HG03175 (cell line): ENCODE measurements around the gene EID3.
"Not testable (repeated sequence)": the region's sequence is repeated elsewhere in the genome, so short reads cannot be mapped to it uniquely, and the experiment has no call there.

Experiments
- ATAC-seq: cut with Tn5 transposase; IDR thresholded peaks from one replicate; pipeline ENCODE4 v1.9.1; 2021; ENCODE audit warnings: mild to moderate bottlenecking, moderate library complexity; ENCODE audit not compliant: unreplicated experiment

The EID3 gene

GRCh38 chr12:104310751-104311633 lies 7.5 kb downstream of the EID3 start:
- no peak for ATAC-seq

DNA sequence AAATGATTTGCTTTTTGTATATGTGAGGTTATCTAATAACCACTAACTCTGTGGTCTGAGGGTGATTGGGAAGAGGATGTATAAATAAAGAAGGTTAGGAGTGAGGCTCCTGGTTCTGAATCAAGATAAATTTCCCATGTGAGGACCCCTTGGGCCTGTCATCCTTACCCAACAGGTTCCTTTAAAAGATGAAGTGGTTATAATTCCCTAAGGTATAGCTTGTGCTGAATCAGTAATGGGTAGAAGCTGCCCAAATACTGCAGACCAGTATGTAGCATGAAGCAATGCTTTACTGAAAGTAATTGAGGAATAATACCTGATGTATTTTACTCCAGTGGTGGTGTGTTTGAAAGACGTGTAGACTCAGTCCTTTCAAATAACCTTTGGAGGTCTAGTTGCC lies 8.7 kb downstream of the EID3 start:
- ATAC-seq, result no peak

DNA sequence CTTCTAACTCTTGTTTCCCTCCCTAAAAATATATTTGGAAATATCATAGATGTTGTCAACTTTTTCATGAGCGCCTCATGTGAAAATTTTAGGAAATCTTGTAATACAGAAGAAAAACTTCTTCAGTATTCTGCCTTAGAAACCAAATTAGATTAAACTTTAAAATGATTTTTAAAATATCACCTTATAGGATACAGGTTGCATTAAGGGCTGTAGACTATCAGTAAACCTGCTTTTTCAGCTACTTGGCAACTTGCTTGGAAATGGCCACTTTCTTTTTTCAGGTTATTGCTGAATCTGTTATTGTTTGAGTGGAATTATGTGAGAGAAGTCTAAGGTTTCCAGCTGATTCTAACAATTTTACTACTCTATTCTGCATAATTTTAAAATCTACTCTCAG lies 9.1 kb downstream of the EID3 start:
- no peak for ATAC-seq

GRCh38 chr12:104313568-104314241 lies 10.2 kb downstream of the EID3 start:
- ATAC-seq, result no peak

- ATAC-seq, result no peak
Measured at GRCh38 chr12:104314242-104314614, 10.7 kb downstream of the EID3 start.

DNA sequence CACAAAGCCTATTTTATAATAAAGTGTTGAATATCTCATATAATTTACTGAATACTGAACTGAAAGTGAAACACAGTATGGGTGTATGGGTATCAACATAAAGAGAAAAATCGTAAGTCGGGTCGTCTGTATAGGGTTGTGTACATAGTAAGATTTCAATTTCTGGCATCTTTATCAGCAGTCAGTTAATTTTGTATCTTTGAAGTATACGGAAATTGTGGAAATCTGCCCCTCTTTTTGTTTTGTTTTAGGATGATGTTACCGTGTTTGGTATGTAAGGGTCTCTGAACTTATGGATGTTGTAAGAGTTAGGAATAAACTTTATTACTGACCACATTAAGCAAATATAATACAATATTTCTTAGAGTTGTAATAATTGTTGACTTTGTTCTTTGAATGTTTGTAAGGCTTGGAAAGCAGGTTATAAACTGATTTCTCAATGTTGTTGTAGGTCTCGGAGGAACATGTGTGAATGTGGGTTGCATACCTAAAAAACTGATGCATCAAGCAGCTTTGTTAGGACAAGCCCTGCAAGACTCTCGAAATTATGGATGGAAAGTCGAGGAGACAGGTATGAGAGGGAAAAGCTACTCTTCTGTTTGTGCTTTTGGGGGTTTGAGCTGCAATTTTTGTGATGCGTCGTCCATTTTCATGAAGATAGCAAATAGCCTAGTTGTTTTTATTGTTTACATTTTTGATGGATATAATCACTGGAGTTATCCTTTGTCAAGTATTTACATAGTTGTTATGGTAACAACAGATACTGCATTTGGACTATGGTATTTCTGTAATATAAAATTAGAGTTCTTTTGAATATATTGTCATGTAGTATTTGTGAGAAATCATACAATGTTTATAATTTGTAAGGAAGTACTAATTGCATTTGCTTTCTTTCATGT lies 12.0 kb downstream of the EID3 start:
- no peak for ATAC-seq

GRCh38 chr12:104316936-104317335 lies 13.4 kb downstream of the EID3 start:
- ATAC-seq, result no peak

GRCh38 chr12:104317538-104318210 lies 14.1 kb downstream of the EID3 start:
- ATAC-seq, result no peak

DNA sequence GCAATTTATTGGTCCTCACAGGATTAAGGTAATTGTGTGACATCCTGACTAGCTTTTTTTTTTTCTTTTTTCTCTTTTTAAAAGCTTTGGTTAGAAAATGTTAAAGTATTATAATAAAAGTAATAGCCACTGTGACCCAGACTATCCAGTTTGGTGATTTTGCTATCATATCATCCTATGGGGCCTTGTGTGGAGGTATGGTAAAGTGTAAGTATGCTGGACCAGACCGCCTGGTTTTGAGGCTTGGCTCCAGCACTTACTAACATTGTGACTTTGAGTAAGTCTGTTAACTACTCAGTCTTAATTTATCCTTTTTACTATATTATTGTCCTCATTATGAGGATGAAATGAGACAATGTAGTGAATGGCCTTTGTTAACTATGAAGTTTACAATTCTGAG lies 15.5 kb downstream of the EID3 start:
- no peak for ATAC-seq

GRCh38 chr12:104319918-104320626 lies 16.5 kb downstream of the EID3 start:
- no peak for ATAC-seq

- ATAC-seq, result no peak
Measured at GRCh38 chr12:104320627-104321024, 17.1 kb downstream of the EID3 start.

DNA sequence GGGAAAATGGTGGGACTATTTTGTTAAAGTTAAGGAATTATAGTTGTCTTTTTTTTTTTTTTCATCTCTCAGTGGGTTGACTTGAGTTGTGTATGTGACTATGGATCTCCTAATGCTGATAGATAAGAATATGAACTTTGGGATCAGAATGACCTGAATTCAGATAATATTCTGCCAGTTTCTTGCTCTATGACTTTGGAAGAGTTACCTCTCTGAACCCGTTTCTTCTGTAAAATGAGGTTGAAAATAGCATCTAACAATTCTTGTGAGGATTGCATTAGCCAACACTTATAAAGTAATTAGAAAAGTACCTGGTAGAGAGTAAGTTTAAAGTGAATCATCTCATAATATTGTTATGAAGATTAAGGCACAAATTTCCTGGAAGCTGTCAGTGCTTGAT lies 18.4 kb downstream of the EID3 start:
- no peak for ATAC-seq

- ATAC-seq, result not testable (repeated sequence)
Measured at GRCh38 chr12:104322533-104322932, 19.0 kb downstream of the EID3 start.

DNA sequence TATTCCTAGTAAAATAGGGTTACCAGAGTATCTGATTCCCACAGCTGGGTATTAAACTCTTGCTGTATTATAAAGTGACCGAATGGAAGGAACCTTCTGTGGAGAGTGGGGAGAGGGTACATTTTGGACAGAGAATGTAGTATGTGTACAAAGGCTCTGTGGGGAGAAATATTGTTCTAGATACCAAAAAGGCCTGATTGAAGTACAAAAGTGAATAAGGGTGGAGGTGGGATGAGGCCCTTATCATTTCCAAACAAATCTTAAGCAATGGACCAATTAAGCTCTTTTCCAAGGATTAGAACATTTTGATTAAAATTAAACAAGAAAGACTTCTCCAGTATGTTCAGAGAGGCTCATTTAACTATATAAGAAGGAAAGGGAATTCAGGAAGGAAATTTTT lies 20.4 kb downstream of the EID3 start:
- no peak for ATAC-seq

- ATAC-seq, result not testable (repeated sequence)
Measured at GRCh38 chr12:104328278-104328677, 24.7 kb downstream of the EID3 start.

GRCh38 chr12:104328790-104329189 lies 25.3 kb downstream of the EID3 start:
- no peak for ATAC-seq

GRCh38 chr12:104329707-104330532 lies 26.4 kb downstream of the EID3 start:
- ATAC-seq, result no peak

DNA sequence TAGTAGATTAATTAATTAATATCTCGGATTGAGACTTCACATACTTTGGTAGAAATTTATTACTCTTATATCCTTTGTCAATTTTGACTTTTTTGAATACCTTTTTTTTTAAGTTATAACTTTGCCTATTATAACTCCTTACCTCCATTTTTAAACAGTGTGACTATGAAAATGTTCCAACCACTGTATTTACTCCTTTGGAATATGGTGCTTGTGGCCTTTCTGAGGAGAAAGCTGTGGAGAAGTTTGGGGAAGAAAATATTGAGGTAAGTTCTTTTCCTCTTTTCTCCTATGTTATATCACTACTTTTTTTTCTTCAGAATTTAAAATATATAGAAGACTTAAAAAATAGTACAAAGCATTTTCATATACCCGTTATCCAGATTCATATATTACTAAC lies 27.8 kb downstream of the EID3 start:
- ATAC-seq, result no peak

DNA sequence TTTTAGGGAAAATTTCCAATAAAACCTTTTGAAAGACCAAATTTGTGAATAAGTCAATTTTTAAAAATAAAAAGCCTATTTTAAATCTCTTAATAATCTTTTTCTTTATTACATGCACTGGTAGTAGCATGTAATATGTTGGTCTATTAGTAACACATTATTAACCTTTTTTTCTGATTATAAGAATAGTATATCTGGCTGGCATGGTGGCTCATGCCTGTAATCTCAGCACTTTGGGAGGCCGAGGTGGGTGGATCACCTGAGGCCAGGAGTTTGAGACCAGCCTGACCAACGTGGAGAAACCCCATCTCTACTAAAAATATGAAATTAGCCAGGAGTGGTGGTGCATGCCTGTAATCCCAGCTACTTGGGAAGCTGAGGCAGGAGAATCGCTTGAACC lies 28.7 kb downstream of the EID3 start:
- ATAC-seq, result not testable (repeated sequence)
